ENCODE results near the gene FAM217A. TPM values are rescaled to one million over a fixed set of nuclear protein-coding genes. Genes with fewer than 3 reads are reported as not detected.

FAM217A gene
- total and polyA plus RNA-seq, 9 of the 15 experiments (the other 6 are each of a cell fraction or from before 2014, with no cell fraction given) = not detected

GRCh38 chr6:4021854-4022695 lies 56.9 kb downstream of the FAM217A start (continued):
- TF ChIP-seq NR4A1 (CRISPR knock-in tag; IDR thresholded peaks at IDR 0.05) (0 out of 2 replicates have a peak, but pooled peaks have one; percentile 50), NR4A1 (tag; IDR thresholded peaks at IDR 0.05) (no peak), RBM17 (IDR thresholded peaks at IDR 0.05; ENCODE audit: borderline replicate concordance, low read depth, low read length) (no peak), NUFIP1 (IDR thresholded peaks at IDR 0.05; ENCODE audit: partially characterized antibody) (no peak), ATF4 (CRISPR knock-in tag; IDR thresholded peaks at IDR 0.05) (peak; percentile 12; the same call in 1 of the 2 replicates), YY1 (IDR thresholded peaks at IDR 0.05; ENCODE audit: borderline replicate concordance in 1 of 3, control insufficient read depth in 1 of 3, extremely low read depth in 1 of 3, insufficient read depth in 3 of 3, insufficient read length in 1 of 3, insufficient replicate concordance in 2 of 3, low read depth in 1 of 3, low read length in 2 of 3) (peak in 1 of 3 experiments; percentile 50), CTCFL (IDR thresholded peaks at IDR 0.05; ENCODE audit: borderline replicate concordance, insufficient read depth, low read depth, low read length, poor library complexity, severe bottlenecking) (no peak), ZNF699 (CRISPR knock-in tag; IDR thresholded peaks at IDR 0.05; ENCODE audit: insufficient replicate concordance) (no peak), ZBTB33 (CRISPR knock-in tag; IDR thresholded peaks at IDR 0.05) (no peak), RFX1 (IDR thresholded peaks at IDR 0.05) (peak; percentile 68), ARID1B (IDR thresholded peaks at IDR 0.05) (no peak), SMAD4 (CRISPR knock-in tag; conservative IDR thresholded peaks at IDR 0.05) (no peak), ZNF583 (CRISPR knock-in tag; IDR thresholded peaks at IDR 0.05) (0 out of 2 replicates have a peak, but pooled peaks have one; percentile 20), TCF3 (CRISPR knock-in tag; IDR thresholded peaks at IDR 0.05) (peak; percentile 29; the same call in 1 of the 2 replicates), MITF (IDR thresholded peaks at IDR 0.05) (no peak), NCOR1 (IDR thresholded peaks at IDR 0.05) (peak; percentile 31; the same call in 1 of the 2 replicates), FOXJ2 (tag; IDR thresholded peaks at IDR 0.05) (0 out of 2 replicates have a peak, but pooled peaks have one; percentile 14), SMARCA4 (IDR thresholded peaks at IDR 0.05) (no peak), CCNT2 (IDR thresholded peaks at IDR 0.05; ENCODE audit: borderline replicate concordance, extremely low read depth, insufficient read length, low read depth, low read length) (no peak), SRF (CRISPR knock-in tag; IDR thresholded peaks at IDR 0.05) (no peak)
